ENCODE data around the gene FRS3. TPM values are rescaled to one million over a fixed set of nuclear protein-coding genes. Genes with fewer than 3 reads are reported as not detected.

FRS3 gene
- total RNA-seq, 1 experiment from 2014 or later, result 4.5 TPM

GRCh38 chr6:41821266-41821665 lies 41.6 kb upstream of the FRS3 start:
- peaks cover 16% of the 10 kb centered on the region for H3K4me1 ChIP-seq (replicated peaks; ENCODE audit: insufficient read depth)
- no TSS peak for BruUV-seq (replicated peaks)
- no peak for DNase-seq
- no peaks in the 10 kb centered on the region for H3K9me3 ChIP-seq (ENCODE audit: insufficient read depth, low read depth)
- no peak overlapping the region for H3K4me3 ChIP-seq
- no peaks in the 10 kb centered on the region for H3K79me2 ChIP-seq (ENCODE audit: low read depth)
- no peak overlapping the region for H3K4me2 ChIP-seq
- H3K9me2 ChIP-seq (ENCODE audit: insufficient read depth), result no peaks in the 10 kb centered on the region
- H2AFZ ChIP-seq, result no peak overlapping the region
- peaks cover 13% of the 10 kb centered on the region; the same call in 1 of the 2 replicates for H3F3A ChIP-seq (ENCODE audit: insufficient read depth, low read depth)
- TF ChIP-seq EZH2 (IDR thresholded peaks at IDR 0.05; ENCODE audit: low read depth), result no peak
- no peak for TF ChIP-seq CTCF (conservative IDR thresholded peaks at IDR 0.05)
- POLR2A ChIA-PET (ENCODE audit: unreplicated experiment), result no interaction called here
- no peaks in the 10 kb centered on the region for H3K27me3 ChIP-seq (ENCODE audit: insufficient read depth, low read depth)
- intact Hi-C loops (cut with micrococcal nuclease; ENCODE audit: unreplicated experiment), result no loop called here
- no peak overlapping the region for H3K27ac ChIP-seq
- CTCF ChIA-PET, result no interaction called here
- no peaks in the 10 kb centered on the region for H4K20me1 ChIP-seq (ENCODE audit: insufficient read depth)
- no peaks in the 10 kb centered on the region for H3K36me3 ChIP-seq (ENCODE audit: low read depth)

GRCh38 chr6:41818271-41819054 lies 38.8 kb upstream of the FRS3 start:
- Histone ChIP-seq H3K27ac (no peak overlapping the region), H3K4me3 (no peak overlapping the region), H3K9me3 (ENCODE audit: insufficient read depth, low read depth) (no peaks in the 10 kb centered on the region), H3K27me3 (ENCODE audit: insufficient read depth, low read depth) (no peaks in the 10 kb centered on the region), H3K9me2 (ENCODE audit: insufficient read depth) (no peaks in the 10 kb centered on the region), H3K4me1 (replicated peaks; ENCODE audit: insufficient read depth) (no peaks in the 10 kb centered on the region), H3F3A (ENCODE audit: insufficient read depth, low read depth) (peaks cover 4% of the 10 kb centered on the region; the same call in 1 of the 2 replicates), H4K20me1 (ENCODE audit: insufficient read depth) (no peaks in the 10 kb centered on the region), H3K36me3 (ENCODE audit: low read depth) (no peaks in the 10 kb centered on the region), H3K79me2 (ENCODE audit: low read depth) (no peaks in the 10 kb centered on the region), H3K4me2 (no peak overlapping the region), H2AFZ (no peak overlapping the region)
- DNase-seq, result no peak
- intact Hi-C loops (cut with micrococcal nuclease; ENCODE audit: unreplicated experiment), result no loop called here
- ChIA-PET POLR2A (ENCODE audit: unreplicated experiment) (interaction anchor here (0.8 kb wide), 1 partner anchor 123 kb away, joined by 19 read pairs; the partner anchor contains the start of gene CCND3), CTCF (no interaction called here)
- BruUV-seq (replicated peaks), result no TSS peak
- TF ChIP-seq EZH2 (IDR thresholded peaks at IDR 0.05; ENCODE audit: low read depth) (no peak), CTCF (conservative IDR thresholded peaks at IDR 0.05) (no peak)

DNA sequence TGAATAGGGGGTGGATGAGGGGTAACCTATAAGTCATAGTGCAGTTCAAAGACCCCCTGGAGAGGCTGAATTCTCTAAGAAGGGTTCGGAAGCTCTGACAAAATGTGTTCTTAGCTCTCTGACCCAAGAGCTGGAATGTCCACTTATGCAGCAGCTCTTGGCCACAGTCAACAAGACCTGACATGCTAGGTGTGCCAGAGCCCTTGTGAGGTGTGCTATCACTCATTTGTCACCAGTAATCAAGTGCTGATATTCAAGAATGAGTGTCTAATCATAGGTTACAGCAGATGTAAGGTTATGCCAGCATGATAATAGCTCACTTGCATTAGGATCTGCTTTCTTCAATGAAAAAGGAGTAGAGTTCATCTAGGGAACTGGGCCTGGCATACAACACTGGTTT lies 35.9 kb upstream of the FRS3 start:
- Histone ChIP-seq H3K4me2 (no peak overlapping the region), H3K36me3 (ENCODE audit: low read depth) (no peaks in the 10 kb centered on the region), H3K9me2 (ENCODE audit: insufficient read depth) (no peaks in the 10 kb centered on the region), H2AFZ (no peak overlapping the region), H3K9me3 (ENCODE audit: insufficient read depth, low read depth) (no peaks in the 10 kb centered on the region), H4K20me1 (ENCODE audit: insufficient read depth) (no peaks in the 10 kb centered on the region), H3K27ac (no peak overlapping the region), H3K4me3 (no peak overlapping the region), H3F3A (ENCODE audit: insufficient read depth, low read depth) (peaks cover 4% of the 10 kb centered on the region; the same call in 1 of the 2 replicates), H3K4me1 (replicated peaks; ENCODE audit: insufficient read depth) (no peaks in the 10 kb centered on the region), H3K79me2 (ENCODE audit: low read depth) (no peaks in the 10 kb centered on the region), H3K27me3 (ENCODE audit: insufficient read depth, low read depth) (no peaks in the 10 kb centered on the region)
- no peak for TF ChIP-seq EZH2 (IDR thresholded peaks at IDR 0.05; ENCODE audit: low read depth)
- TF ChIP-seq CTCF (conservative IDR thresholded peaks at IDR 0.05), result no peak
- ChIA-PET CTCF (interaction anchor here (0.5 kb wide), 1 partner anchor 90 kb away, joined by 3 read pairs; no protein-coding TSS in a partner anchor), POLR2A (ENCODE audit: unreplicated experiment) (interaction anchor here (0.6 to 0.8 kb wide), 2 partner anchors 9 to 26 kb away, joined by 5 read pairs; no protein-coding TSS in a partner anchor)
- DNase-seq, result no peak
- intact Hi-C loops (cut with micrococcal nuclease; ENCODE audit: unreplicated experiment), result no loop called here
- BruUV-seq (replicated peaks), result no TSS peak

Data from PC-9 (cell line).